NB4 (cell line): ENCODE data around the gene EID2B.

Source experiments
- POLR2A ChIP-seq: IDR thresholded peaks from 2 replicates; pipeline ENCODE4 v1.6.1; 2011; ENCODE audit warnings: mild to moderate bottlenecking; ENCODE audit not compliant: insufficient read length; ENCODE audit errors: extremely low read depth
- TF ChIP-seq, protein P1 (sequence below): IDR thresholded peaks from one replicate; pipeline ENCODE4 v1.5.1; 2012; ENCODE audit warnings: low read depth, low read length
- TF ChIP-seq, protein P2 (sequence below): IDR thresholded peaks from 2 replicates; pipeline ENCODE4 v1.6.1; 2011; ENCODE audit warnings: low read depth, low read length

DNA sequence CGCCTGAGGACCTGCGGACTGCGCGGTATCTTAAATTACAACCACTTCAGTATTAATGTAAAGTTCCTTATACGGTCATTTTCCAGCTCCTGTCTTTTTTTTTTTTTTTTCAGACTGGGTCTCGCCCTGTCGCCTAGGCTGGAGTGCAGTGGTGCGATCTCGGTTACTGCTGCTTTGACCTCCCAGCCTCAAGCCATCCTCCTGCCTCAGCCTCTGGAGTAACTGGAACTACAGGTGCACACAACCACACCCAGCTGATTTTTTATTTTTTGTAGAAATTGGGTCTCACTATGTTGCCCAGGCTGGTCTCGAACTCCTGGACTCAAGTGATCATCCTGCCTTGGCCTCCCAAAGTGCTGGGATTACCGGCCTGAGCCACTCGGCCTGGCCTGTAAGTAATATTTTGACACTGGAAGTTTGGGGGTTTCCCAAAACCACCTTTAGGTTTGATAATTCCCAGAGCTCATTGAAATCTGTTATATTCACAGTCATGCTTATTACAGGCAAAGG is 406 bp upstream of the EID2B start:
- TF ChIP-seq, protein P1, sequence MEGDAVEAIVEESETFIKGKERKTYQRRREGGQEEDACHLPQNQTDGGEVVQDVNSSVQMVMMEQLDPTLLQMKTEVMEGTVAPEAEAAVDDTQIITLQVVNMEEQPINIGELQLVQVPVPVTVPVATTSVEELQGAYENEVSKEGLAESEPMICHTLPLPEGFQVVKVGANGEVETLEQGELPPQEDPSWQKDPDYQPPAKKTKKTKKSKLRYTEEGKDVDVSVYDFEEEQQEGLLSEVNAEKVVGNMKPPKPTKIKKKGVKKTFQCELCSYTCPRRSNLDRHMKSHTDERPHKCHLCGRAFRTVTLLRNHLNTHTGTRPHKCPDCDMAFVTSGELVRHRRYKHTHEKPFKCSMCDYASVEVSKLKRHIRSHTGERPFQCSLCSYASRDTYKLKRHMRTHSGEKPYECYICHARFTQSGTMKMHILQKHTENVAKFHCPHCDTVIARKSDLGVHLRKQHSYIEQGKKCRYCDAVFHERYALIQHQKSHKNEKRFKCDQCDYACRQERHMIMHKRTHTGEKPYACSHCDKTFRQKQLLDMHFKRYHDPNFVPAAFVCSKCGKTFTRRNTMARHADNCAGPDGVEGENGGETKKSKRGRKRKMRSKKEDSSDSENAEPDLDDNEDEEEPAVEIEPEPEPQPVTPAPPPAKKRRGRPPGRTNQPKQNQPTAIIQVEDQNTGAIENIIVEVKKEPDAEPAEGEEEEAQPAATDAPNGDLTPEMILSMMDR: no peak
- no peak for TF ChIP-seq POLR2A
- TF ChIP-seq, protein P2, sequence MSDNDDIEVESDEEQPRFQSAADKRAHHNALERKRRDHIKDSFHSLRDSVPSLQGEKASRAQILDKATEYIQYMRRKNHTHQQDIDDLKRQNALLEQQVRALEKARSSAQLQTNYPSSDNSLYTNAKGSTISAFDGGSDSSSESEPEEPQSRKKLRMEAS: no peak
